Measurements from ENCODE around the gene CYP3A4.
"Not testable (repeated sequence)": the region's sequence is repeated elsewhere in the genome, so short reads cannot be mapped to it uniquely, and the experiment has no call there.

Gene CYP3A4

GRCh38 chr7:99742737-99743394, 41.1 kb downstream of the CYP3A4 start:
- no peaks in the 10 kb centered on the region for H3K27me3 Mint-ChIP-seq
- no peak overlapping the region for H3K4me3 Mint-ChIP-seq
- no peak overlapping the region for H3K27ac Mint-ChIP-seq
- no peaks in the 10 kb centered on the region for H3K4me1 Mint-ChIP-seq
- H3K9me3 Mint-ChIP-seq = peaks cover 10% of the 10 kb centered on the region
- peaks cover 17% of the 10 kb centered on the region for H3K36me3 Mint-ChIP-seq

GRCh38 chr7:99741441-99741795, 42.6 kb downstream of the CYP3A4 start:
- Mint-ChIP-seq H3K27me3 (no peaks in the 10 kb centered on the region), H3K4me3 (no peak overlapping the region), H3K27ac (no peak overlapping the region), H3K36me3 (peaks cover 17% of the 10 kb centered on the region), H3K9me3 (peaks cover 10% of the 10 kb centered on the region), H3K4me1 (no peaks in the 10 kb centered on the region)

DNA sequence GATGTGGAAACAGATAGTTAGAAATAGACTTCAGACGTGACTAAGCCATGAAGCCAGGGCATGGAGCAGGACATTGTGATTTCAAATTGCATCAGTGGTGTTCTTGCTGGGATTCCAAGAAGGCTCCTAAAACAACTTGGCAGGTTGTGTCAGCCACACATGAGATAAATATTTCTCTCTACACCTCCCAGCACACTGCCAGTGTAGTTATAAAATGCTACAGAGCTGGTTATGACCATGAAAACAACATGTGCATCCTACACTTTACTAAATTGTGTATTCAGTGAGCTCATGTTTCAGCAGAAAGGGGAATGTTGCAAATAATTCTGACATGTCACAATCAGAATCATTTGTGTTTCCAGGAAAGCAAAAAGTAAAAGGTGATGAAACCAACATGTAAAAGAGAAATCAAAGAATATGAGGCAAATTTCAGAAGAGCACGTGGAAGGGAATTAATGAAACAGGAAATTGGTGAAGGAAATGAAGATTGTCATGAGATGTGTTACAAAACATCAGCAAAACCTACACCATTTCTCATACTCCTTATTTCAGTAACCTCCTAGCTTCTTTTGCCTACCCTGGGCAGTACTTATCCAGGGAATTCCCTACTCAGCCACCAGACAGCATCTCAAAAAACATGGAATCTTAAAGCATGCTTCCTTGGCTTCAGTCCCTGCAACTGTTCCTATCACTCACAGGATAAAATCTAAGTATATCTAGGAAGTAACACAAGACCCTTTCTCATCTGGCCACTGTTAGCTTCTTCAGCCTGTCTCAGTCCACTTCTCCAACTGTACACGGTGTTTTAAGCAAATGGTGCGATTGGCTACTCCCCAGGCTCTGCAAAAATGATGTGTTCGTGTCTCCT, 43.2 kb downstream of the CYP3A4 start:
- no peaks in the 10 kb centered on the region for H3K4me1 Mint-ChIP-seq
- no peak overlapping the region for H3K4me3 Mint-ChIP-seq
- H3K36me3 Mint-ChIP-seq = peaks cover 17% of the 10 kb centered on the region
- H3K27ac Mint-ChIP-seq = no peak overlapping the region
- H3K9me3 Mint-ChIP-seq = peaks cover 8% of the 10 kb centered on the region
- no peaks in the 10 kb centered on the region for H3K27me3 Mint-ChIP-seq

DNA sequence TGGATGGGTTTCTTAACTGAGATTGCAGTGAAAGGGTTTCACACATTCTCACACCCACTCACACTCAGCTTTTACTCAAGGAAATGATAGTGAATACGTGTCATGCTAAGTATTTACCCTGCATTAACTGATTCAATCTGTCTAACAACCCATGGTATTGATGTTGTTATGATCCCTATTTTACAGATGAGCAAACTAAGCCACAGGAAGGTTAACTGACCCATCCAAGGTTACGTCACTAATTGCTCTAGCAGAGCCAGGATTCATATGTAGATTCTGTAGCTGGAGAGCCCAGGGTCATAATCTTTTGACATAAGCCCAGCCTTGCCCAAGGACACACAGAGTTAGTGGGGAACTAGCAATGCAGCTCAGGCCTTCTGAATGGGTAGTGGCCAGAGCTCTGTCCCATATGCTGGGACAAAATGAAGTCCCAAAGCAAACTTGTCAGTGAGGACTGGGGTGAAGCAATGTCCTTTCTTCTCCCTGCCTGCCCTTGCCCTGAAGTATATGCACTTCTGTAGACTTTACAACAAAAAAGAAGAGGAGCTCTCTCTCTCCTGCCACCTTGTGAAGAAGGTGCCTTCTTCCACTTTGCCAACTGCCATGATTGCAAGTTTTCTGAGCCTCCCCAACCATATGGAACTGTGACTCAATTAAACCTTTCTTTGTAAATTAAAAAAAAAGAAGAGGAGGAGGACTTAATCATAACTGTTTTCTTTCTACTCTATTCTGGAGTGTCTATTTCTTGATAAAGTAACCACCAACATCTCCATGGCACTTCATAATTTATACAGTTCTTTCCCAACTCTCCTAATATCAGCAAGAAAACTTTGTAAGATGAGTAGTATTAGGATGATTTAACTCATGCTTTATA, 44.0 kb downstream of the CYP3A4 start:
- H3K4me3 Mint-ChIP-seq = no peak overlapping the region
- no peaks in the 10 kb centered on the region for H3K27me3 Mint-ChIP-seq
- peaks cover 21% of the 10 kb centered on the region for H3K36me3 Mint-ChIP-seq
- no peak overlapping the region for H3K27ac Mint-ChIP-seq
- H3K9me3 Mint-ChIP-seq = no peaks in the 10 kb centered on the region
- H3K4me1 Mint-ChIP-seq = no peaks in the 10 kb centered on the region

- Mint-ChIP-seq H3K9me3 (no peaks in the 10 kb centered on the region), H3K27me3 (no peaks in the 10 kb centered on the region), H3K4me1 (no peaks in the 10 kb centered on the region), H3K27ac (no peak overlapping the region), H3K36me3 (peaks cover 16% of the 10 kb centered on the region), H3K4me3 (no peak overlapping the region)
These were observed 46.3 kb downstream of the CYP3A4 start for GRCh38 chr7:99737726-99738125.

- H3K27me3 Mint-ChIP-seq, H3K4me1 Mint-ChIP-seq, H3K27ac Mint-ChIP-seq, H3K9me3 Mint-ChIP-seq, H3K4me3 Mint-ChIP-seq: not testable (repeated sequence)
- H3K36me3 Mint-ChIP-seq = peaks cover 14% of the 10 kb centered on the region
These were observed 47.3 kb downstream of the CYP3A4 start for GRCh38 chr7:99736667-99737066.

GRCh38 chr7:99734987-99735386, 49.0 kb downstream of the CYP3A4 start, which contains the start of gene CYP3A7:
CYP3A7 (minus strand) TSS chr7:99735196; CDS start chr7:99735093, 103 bp downstream.
- H3K27me3 Mint-ChIP-seq = no peaks in the 10 kb centered on the region
- H3K36me3 Mint-ChIP-seq = peaks cover 12% of the 10 kb centered on the region
- no peak within 1 kb of the TSS for H3K27ac Mint-ChIP-seq
- H3K4me3 Mint-ChIP-seq = no peak within 1 kb of the TSS
- H3K9me3 Mint-ChIP-seq = no peaks in the 10 kb centered on the region
- H3K4me1 Mint-ChIP-seq = no peaks in the 10 kb centered on the region

DNA sequence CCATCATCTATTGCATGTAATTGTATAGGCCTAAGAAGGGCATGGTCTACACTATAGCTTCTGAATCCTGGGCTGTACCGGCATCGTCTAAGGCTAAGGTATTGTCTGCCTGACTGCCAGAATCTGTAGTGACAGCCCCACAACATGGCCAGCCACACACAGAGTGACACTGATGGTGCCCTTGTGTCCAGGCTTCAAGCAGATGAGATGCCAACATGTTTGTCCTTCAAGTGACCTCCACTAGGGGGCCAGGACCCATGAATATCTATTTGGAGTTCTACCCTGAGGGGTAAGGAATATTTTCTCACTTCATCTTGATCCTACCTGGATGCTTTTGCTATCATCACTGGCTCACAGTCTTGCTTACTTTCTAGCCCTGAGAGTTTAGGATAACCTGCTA, 50.5 kb downstream of the CYP3A4 start:
- Mint-ChIP-seq H3K27me3 (no peaks in the 10 kb centered on the region), H3K27ac (no peak overlapping the region), H3K9me3 (no peaks in the 10 kb centered on the region), H3K36me3 (peaks cover 6% of the 10 kb centered on the region), H3K4me1 (no peaks in the 10 kb centered on the region), H3K4me3 (no peak overlapping the region)

DNA sequence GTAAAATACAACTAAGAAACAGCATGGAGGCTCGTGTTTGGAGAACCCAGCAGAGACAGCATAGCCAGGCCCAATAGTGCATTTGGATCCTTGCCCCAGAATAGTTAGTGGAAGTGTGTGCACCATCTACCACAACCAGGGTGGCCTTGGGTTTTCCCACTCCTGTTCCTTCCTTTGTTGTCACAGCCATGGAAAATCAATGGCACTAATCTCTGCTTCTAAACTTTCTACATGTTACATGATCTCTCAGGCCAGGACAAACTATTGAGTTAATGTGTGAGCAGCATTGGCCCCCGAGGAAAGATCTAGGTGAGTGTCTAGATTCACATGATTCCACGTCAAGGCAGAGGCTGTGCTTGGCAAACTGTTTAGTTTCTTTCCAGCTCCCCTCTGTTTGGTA, 51.0 kb downstream of the CYP3A4 start:
- H3K9me3 Mint-ChIP-seq = no peaks in the 10 kb centered on the region
- no peak overlapping the region for H3K4me3 Mint-ChIP-seq
- peaks cover 4% of the 10 kb centered on the region for H3K36me3 Mint-ChIP-seq
- H3K4me1 Mint-ChIP-seq = no peaks in the 10 kb centered on the region
- H3K27me3 Mint-ChIP-seq = no peaks in the 10 kb centered on the region
- H3K27ac Mint-ChIP-seq = no peak overlapping the region

DNA sequence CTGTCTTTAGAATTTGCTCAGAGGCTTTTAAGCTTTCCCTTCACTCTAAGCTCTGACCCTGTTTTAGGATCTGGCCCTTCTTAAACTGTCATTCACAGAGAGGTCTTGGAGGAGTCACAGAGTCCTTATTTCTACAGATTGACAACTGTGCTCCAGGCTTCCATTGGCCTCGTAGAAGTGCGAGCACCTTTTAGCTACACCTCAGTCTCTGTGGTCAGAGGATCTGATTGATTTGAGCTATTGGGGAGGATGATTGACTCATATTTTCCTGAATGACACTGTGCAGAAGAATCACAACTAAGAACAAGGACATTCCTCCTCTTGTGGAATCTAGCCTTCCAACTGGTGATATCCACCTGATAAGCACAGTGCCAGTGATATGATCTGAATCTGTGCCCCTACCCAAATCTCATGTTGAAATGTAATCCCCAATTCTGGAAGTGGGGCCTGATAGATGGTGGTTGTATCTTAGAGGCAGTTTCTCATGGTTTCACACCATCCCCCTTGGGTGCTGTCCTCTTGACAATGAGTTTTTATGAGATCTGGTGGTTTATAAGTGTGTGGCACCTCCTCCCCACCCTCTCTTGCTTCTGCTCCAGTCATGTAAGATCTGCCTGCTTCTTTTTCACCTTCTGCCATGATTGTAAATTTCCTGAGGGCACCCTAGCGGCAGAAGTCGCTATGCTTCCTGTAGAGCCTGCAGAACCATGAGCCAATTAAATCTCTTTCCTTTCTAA, 52.2 kb downstream of the CYP3A4 start:
- H3K4me1 Mint-ChIP-seq = no peaks in the 10 kb centered on the region
- H3K4me3 Mint-ChIP-seq = no peak overlapping the region
- peaks cover 4% of the 10 kb centered on the region for H3K36me3 Mint-ChIP-seq

DNA sequence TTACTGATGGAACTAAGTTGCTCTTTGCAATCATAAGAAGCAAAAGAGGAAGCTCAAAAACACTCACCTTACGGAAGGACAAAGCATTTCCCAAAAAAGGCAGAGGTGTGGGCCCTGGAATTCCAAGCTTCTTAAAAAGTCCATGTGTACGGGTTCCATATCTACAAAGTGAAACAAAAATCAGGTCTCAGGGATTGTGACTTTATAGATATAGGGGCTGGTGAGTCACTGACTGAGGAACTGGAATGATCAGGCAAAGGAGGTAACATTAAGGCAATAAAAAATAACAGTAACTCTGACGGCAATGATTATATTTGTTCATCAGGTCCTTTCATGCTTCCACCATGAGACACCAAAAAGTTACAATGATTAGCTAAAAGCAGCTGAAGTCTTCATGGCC, 53.0 kb downstream of the CYP3A4 start:
- H3K4me1 Mint-ChIP-seq = no peaks in the 10 kb centered on the region
- H3K4me3 Mint-ChIP-seq = no peak overlapping the region
- H3K9me3 Mint-ChIP-seq = no peaks in the 10 kb centered on the region
- H3K27ac Mint-ChIP-seq = no peak overlapping the region
- no peaks in the 10 kb centered on the region for H3K27me3 Mint-ChIP-seq
- peaks cover 4% of the 10 kb centered on the region for H3K36me3 Mint-ChIP-seq

More for the DNA sequence above, 52.2 kb downstream of the CYP3A4 start:
- Mint-ChIP-seq H3K9me3 (no peaks in the 10 kb centered on the region), H3K27ac (no peak overlapping the region), H3K27me3 (no peaks in the 10 kb centered on the region)

- no peaks in the 10 kb centered on the region for H3K9me3 Mint-ChIP-seq
- no peaks in the 10 kb centered on the region for H3K27me3 Mint-ChIP-seq
- no peaks in the 10 kb centered on the region for H3K4me1 Mint-ChIP-seq
- no peak overlapping the region for H3K27ac Mint-ChIP-seq
- peaks cover under 1% of the 10 kb centered on the region for H3K36me3 Mint-ChIP-seq
- H3K4me3 Mint-ChIP-seq = no peak overlapping the region
These were observed 53.7 kb downstream of the CYP3A4 start for GRCh38 chr7:99730238-99730810.

DNA sequence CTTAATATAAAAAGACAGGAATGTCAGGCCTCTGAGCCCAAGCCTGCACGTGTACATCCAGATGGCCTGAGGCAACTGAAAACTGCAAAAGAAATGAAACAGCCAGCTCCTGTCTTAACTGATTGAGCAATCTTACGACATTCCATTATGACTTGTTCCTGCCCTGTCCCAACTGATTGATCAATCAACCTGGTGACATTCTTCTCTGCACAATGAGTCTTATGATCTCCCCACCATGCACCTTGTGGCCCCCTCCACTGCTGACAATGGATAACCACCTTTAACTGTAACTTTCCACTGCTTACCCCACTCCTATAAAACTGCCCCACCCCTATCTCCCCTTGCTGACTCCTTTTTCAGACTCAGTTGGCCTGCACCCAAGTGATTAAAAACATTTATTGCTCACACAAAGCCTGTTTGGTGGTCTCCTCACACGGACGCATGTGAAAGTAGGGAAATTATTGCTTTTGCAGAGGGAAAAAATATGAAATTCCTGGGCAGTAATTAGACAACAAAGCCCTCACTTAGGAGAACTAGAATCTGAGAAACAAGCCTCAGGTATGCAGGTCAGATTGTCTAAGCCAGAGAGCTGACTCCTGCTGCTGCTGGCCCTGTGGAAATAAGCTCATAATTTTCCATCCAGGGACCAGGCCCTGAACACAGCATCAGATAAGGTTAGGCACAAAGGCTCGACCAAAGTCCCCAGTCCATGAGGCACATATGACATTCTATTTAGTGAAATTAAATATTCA, 54.3 kb downstream of the CYP3A4 start:
- no peaks in the 10 kb centered on the region for H3K4me1 Mint-ChIP-seq
- no peak overlapping the region for H3K4me3 Mint-ChIP-seq
- no peaks in the 10 kb centered on the region for H3K27me3 Mint-ChIP-seq
- H3K27ac Mint-ChIP-seq = no peak overlapping the region
- no peaks in the 10 kb centered on the region for H3K36me3 Mint-ChIP-seq
- H3K9me3 Mint-ChIP-seq = no peaks in the 10 kb centered on the region

DNA sequence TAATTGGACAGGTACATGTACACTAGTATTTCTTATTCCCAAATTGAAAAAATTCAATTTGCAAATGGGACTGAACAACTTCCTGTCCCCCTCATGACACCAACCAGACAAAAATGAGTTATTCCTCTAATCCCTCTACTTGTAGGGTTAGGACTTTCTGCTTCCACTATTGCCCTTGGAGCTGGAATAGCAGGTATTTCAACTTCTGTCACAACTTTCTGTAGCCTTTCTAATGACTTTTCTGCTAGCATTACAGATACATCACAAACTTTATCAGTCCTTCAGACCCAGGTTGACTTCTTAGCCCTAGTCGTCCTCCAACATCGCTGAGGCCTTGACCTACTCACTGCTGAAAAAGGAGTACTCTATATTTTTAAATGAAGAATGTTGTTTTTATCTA, 55.4 kb downstream of the CYP3A4 start:
- Mint-ChIP-seq H3K4me3 (no peak overlapping the region), H3K27ac (no peak overlapping the region), H3K4me1 (no peaks in the 10 kb centered on the region), H3K27me3 (no peaks in the 10 kb centered on the region), H3K9me3 (no peaks in the 10 kb centered on the region), H3K36me3 (no peaks in the 10 kb centered on the region)
